ENCODE measurements around the gene SOX21.

Gene SOX21

GRCh38 chr13:94712287-94712811 lies at the start of gene SOX21:
Gene SOX21, minus strand, starts transcription at chr13:94712545. Its CDS starts 496 bp downstream, at chr13:94712049.
- TF ChIP-seq CTCF (IDR thresholded peaks at IDR 0.05) = no peak

- no peak for TF ChIP-seq CTCF (IDR thresholded peaks at IDR 0.05)
Measured at GRCh38 chr13:94761407-94761806, 49.1 kb upstream of the SOX21 start.

- no peak for TF ChIP-seq CTCF (IDR thresholded peaks at IDR 0.05)
Measured at GRCh38 chr13:94759120-94759728, 46.9 kb upstream of the SOX21 start.

- no peak for TF ChIP-seq CTCF (IDR thresholded peaks at IDR 0.05)
Measured at GRCh38 chr13:94758436-94758960, 46.2 kb upstream of the SOX21 start.

- no peak for TF ChIP-seq CTCF (IDR thresholded peaks at IDR 0.05)
Measured at GRCh38 chr13:94753327-94753726, 41.0 kb upstream of the SOX21 start.

- no peak for TF ChIP-seq CTCF (IDR thresholded peaks at IDR 0.05)
Measured at GRCh38 chr13:94749162-94749561, 36.8 kb upstream of the SOX21 start.

GRCh38 chr13:94739235-94739634 lies 26.9 kb upstream of the SOX21 start:
- TF ChIP-seq CTCF (IDR thresholded peaks at IDR 0.05) = no peak

Data from LNCAP (cell line).